ENCODE measurements around the gene CSF1R. TPM values are rescaled to one million over a fixed set of nuclear protein-coding genes. Genes with fewer than 3 reads are reported as not detected.

CSF1R gene
- total and polyA plus RNA-seq, 2 of the 8 experiments (the other 6 are each of a cell fraction or from before 2014, with no cell fraction given), result 0.12 TPM; not detected in 1

GRCh38 chr5:150119421-150120061 is 33.2 kb upstream of the CSF1R start (continued):
- TF ChIP-seq EP300 (IDR thresholded peaks at IDR 0.05; ENCODE audit: borderline replicate concordance in 1 of 2, low read depth in 2 of 2, low read length in 2 of 2) (no peak), BCL11A (IDR thresholded peaks at IDR 0.05; ENCODE audit: low read depth in 2 of 2, low read length in 2 of 2) (no peak), TEAD4 (IDR thresholded peaks at IDR 0.05; ENCODE audit: low read depth, low read length) (no peak), SIRT6 (IDR thresholded peaks at IDR 0.05; ENCODE audit: low read length) (no peak)
